Lower leg skin (tissue), 4 donors: ENCODE data around the gene CNTN4. TPM values are rescaled to one million over a fixed set of nuclear protein-coding genes. Genes with fewer than 3 reads are reported as not detected.

Experiments used
- DNase-seq, 2 donors: peaks; one replicate each; pipeline ENCODE4 v3.0.0-alpha.2; 2019; ENCODE audit warnings: low spot score in 2 of 2
- H3K4me3 ChIP-seq: fragments of 200-600 bp; sonication (generic); 2 replicates; pipeline ENCODE4 v1.5.1; 2017; ENCODE audit warnings: mild to moderate bottlenecking, low read depth; ENCODE audit not compliant: poor library complexity, severe bottlenecking
- CTCF ChIP-seq, 3 donors: fragments of 450-650 bp; IDR thresholded peaks; one replicate each; pipeline ENCODE4 v1.5.1; 2016; ENCODE audit warnings: antibody characterized with exemption in 3 of 3, mild to moderate bottlenecking in 3 of 3, moderate library complexity in 2 of 3
- POLR2A ChIP-seq, 2 donors: fragments of 450-650 bp; IDR thresholded peaks; one replicate each; pipeline ENCODE4 v1.6.1; 2016 to 2017; ENCODE audit warnings: antibody characterized with exemption in 2 of 2, mild to moderate bottlenecking in 1 of 2, moderate library complexity in 1 of 2
- WGBS, 2 donors: methylation state at CpG; one replicate each; pipeline ENCODE4 v1.1.5; 2018; 5-methylcytosine and 5-hydroxymethylcytosine counted together
- intact Hi-C: fragments of 100-400 bp; cut with DNase I; formaldehyde crosslinking; loops from one replicate; pipeline ENCODE4 v1.15.0; 2023; ENCODE audit warnings: low total_unique reads
- total RNA-seq, 4 donors: library from RNA; depleted of rRNA; stranded (reverse); fragments of >200 nt; gene quantifications; one replicate each; pipeline ENCODE4 v1.1.0, GENCODE V29; 2016

CNTN4 gene
- total RNA-seq, 4 donors from 2014 or later: 1.8 to 6.1 (median 2.6) TPM

- DNase-seq: no peak
- no peak for TF ChIP-seq CTCF (IDR thresholded peaks at IDR 0.05)
- TF ChIP-seq POLR2A (IDR thresholded peaks at IDR 0.05): no peak
- H3K4me3 ChIP-seq: no peak overlapping the region
- intact Hi-C loops: no loop called here
- WGBS, 2 donors: 47 to 60% methylated on average over 5 of the region's 5 CpGs
Observed at GRCh38 chr3:2774481-2775249, 676.0 kb downstream of the CNTN4 start.

GRCh38 chr3:2783261-2783660, 684.6 kb downstream of the CNTN4 start:
- DNase-seq: no peak
- intact Hi-C loops: no loop called here
- H3K4me3 ChIP-seq: no peak overlapping the region
- 61% methylated on average over 2 of the region's 2 CpGs for WGBS, 2 donors
- TF ChIP-seq CTCF (IDR thresholded peaks at IDR 0.05) (no peak), POLR2A (IDR thresholded peaks at IDR 0.05) (no peak)

- DNase-seq: no peak
- intact Hi-C loops: no loop called here
- 81 to 91% methylated on average over 2 of the region's 2 CpGs for WGBS, 2 donors
- no peak overlapping the region for H3K4me3 ChIP-seq
- TF ChIP-seq POLR2A (IDR thresholded peaks at IDR 0.05) (no peak), CTCF (IDR thresholded peaks at IDR 0.05) (no peak)
Observed at GRCh38 chr3:2784627-2785026, 686.0 kb downstream of the CNTN4 start.

- DNase-seq: no peak
- no peak overlapping the region for H3K4me3 ChIP-seq
- 62 to 75% methylated on average over 1 of the region's 1 CpG for WGBS, 2 donors
- intact Hi-C loops: no loop called here
- TF ChIP-seq CTCF (IDR thresholded peaks at IDR 0.05) (no peak), POLR2A (IDR thresholded peaks at IDR 0.05) (no peak)
Observed at GRCh38 chr3:2790266-2790815, 691.7 kb downstream of the CNTN4 start.

- 83 to 91% methylated on average over 1 of the region's 1 CpG for WGBS, 2 donors
- intact Hi-C loops: no loop called here
- no peak for DNase-seq
Observed at GRCh38 chr3:2792432-2792831, 693.8 kb downstream of the CNTN4 start.

More at GRCh38 chr3:2792432-2792831, 693.8 kb downstream of the CNTN4 start:
- H3K4me3 ChIP-seq: no peak overlapping the region
- TF ChIP-seq POLR2A (IDR thresholded peaks at IDR 0.05) (no peak), CTCF (IDR thresholded peaks at IDR 0.05) (no peak)
